ENCODE measurements around the gene KDM4C. TPM values are rescaled to one million over a fixed set of nuclear protein-coding genes. Genes with fewer than 3 reads are reported as not detected.

The KDM4C gene
- total RNA-seq, 1 donor from 2014 or later: 12.7 TPM

DNA sequence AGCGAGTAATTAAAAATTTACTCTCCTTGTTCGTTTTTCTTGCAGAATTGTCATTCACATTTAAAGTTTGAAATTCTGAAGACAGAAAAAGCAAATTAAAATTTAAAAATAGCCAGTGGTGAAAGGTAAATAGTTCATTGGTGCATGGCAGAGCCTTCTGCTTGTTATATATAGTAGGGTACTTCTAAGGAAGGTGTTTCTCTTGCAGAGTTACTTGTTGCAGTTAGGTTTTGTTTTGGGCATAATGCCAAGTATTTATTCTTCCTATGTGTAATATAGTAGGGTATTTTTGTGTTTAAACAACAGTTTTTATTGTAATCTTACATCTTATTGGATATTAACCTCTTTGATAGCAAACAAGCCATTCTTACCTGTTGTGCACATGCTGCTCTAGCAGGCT lies 179.4 kb downstream of the KDM4C start:
- intact Hi-C loops (cut with DNase I): no loop called here
- H3K36me3 ChIP-seq: no peaks in the 10 kb centered on the region
- H3K27me3 ChIP-seq: no peaks in the 10 kb centered on the region
- no peaks in the 10 kb centered on the region for H3K9me3 ChIP-seq
- no peak for DNase-seq (ENCODE audit: low spot score in 2 of 2)
- peaks cover 0 to 9% of the 10 kb centered on the region in 2 donors for H3K4me1 ChIP-seq
- no peak overlapping the region for H3K27ac ChIP-seq
- no peak overlapping the region for H3K4me3 ChIP-seq
- TF ChIP-seq, protein P1, sequence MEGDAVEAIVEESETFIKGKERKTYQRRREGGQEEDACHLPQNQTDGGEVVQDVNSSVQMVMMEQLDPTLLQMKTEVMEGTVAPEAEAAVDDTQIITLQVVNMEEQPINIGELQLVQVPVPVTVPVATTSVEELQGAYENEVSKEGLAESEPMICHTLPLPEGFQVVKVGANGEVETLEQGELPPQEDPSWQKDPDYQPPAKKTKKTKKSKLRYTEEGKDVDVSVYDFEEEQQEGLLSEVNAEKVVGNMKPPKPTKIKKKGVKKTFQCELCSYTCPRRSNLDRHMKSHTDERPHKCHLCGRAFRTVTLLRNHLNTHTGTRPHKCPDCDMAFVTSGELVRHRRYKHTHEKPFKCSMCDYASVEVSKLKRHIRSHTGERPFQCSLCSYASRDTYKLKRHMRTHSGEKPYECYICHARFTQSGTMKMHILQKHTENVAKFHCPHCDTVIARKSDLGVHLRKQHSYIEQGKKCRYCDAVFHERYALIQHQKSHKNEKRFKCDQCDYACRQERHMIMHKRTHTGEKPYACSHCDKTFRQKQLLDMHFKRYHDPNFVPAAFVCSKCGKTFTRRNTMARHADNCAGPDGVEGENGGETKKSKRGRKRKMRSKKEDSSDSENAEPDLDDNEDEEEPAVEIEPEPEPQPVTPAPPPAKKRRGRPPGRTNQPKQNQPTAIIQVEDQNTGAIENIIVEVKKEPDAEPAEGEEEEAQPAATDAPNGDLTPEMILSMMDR (IDR thresholded peaks at IDR 0.05): no peak

DNA sequence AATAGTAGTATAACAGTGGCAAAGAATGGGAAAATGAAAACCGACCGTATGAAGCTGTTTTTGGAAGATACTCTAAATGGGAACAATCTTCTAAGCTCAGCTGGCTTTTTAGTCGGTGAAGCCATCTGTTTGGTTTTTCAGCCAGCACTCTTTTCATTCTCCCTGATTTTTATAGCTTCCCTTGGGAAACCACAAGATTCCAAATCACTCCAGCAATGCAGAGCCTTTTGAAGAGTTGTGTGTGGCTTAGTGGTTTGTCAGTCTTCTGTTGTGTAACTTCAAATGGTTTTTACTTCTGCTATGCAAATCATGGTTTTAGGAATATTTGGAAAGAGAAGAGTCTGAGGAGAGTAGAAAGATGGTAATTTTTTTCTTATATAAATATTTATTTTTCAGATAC lies 180.7 kb downstream of the KDM4C start:
- Histone ChIP-seq H3K36me3 (no peaks in the 10 kb centered on the region), H3K4me3 (no peak overlapping the region), H3K27ac (peak overlapping the region in 1 of 2 donors; percentile 59), H3K27me3 (no peaks in the 10 kb centered on the region), H3K9me3 (no peaks in the 10 kb centered on the region), H3K4me1 (peaks cover 0 to 10% of the 10 kb centered on the region in 2 donors)
- TF ChIP-seq, protein P1 (IDR thresholded peaks at IDR 0.05): no peak
- no peak for DNase-seq (ENCODE audit: low spot score in 2 of 2)
- intact Hi-C loops (cut with DNase I): no loop called here

DNA sequence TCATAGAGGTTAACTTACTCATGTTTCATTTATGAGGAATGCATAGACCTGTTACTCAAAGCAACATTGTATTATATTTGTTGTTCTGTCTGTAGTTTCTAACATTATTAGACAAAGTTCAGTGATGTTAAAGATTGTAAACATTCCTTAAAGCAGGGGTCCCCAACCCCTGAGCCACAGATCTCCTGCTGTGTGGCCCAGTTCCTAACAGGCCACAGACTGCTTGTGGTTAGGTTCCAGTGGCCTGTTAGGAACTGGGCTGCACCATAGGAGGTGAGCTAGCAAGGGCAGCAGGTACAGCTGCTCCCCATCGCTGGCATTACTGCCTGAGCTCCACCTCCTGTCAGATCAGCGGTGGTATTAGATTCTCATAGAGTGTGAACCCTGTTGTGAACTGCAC lies 181.1 kb downstream of the KDM4C start:
- peak overlapping the region in 1 of 2 donors; percentile 59 for H3K27ac ChIP-seq
- intact Hi-C loops (cut with DNase I): no loop called here

DNA sequence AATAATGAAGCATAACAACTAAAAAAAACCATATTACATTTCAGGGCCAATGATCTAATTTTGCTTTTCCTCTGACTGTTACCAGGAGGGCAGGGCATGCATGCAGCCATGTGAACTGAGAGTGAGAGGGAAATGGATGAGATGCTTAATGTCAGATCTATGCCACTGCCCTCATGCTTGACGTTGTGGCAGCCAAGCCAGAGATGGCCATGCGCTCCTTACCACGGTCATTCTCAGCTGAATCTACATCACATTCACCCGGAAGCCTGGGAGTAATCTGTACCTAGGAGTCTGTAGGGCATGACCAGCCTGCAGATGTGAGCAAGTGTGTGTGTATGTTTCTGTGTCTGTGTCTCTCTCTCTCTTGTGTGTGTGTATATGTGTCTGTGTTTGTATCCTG lies 183.7 kb downstream of the KDM4C start:
- intact Hi-C loops (cut with DNase I): no loop called here
- no peak for DNase-seq (ENCODE audit: low spot score in 2 of 2)
- no peak overlapping the region for H3K27ac ChIP-seq
- peaks cover 0 to 20% of the 10 kb centered on the region in 2 donors for H3K4me1 ChIP-seq
- no peaks in the 10 kb centered on the region for H3K9me3 ChIP-seq
- TF ChIP-seq, protein P1 (IDR thresholded peaks at IDR 0.05): no peak
- no peak overlapping the region for H3K4me3 ChIP-seq
- H3K27me3 ChIP-seq: no peaks in the 10 kb centered on the region
- H3K36me3 ChIP-seq: no peaks in the 10 kb centered on the region

More for the DNA sequence above, 181.1 kb downstream of the KDM4C start:
- Histone ChIP-seq H3K4me3 (no peak overlapping the region), H3K27me3 (no peaks in the 10 kb centered on the region), H3K9me3 (no peaks in the 10 kb centered on the region), H3K36me3 (no peaks in the 10 kb centered on the region), H3K4me1 (peaks cover 0 to 14% of the 10 kb centered on the region in 2 donors)
- DNase-seq (ENCODE audit: low spot score in 2 of 2): no peak
- TF ChIP-seq, protein P1 (IDR thresholded peaks at IDR 0.05): no peak

DNA sequence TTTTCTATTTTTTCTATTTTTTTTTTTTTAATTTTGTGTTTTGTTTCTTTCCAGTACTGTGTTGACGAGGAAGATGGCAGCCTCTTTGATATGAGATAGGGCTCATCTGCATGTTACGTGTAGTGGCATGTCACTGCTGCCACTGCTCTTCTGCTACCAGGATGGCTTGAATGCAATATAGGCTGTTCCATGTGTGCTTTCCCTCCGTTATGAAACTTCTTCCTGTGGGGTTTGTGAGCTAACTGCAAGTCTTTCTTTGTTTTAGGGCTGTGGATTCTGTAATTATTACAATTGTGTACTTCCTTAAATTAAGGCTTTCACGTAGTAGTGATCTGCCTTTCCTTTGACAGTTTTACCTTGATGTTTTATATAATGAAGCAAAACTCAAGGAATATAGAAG lies 184.6 kb downstream of the KDM4C start:
- H3K27me3 ChIP-seq: no peaks in the 10 kb centered on the region
- intact Hi-C loops (cut with DNase I): no loop called here
- no peaks in the 10 kb centered on the region for H3K9me3 ChIP-seq
- TF ChIP-seq, protein P1 (IDR thresholded peaks at IDR 0.05): no peak
- no peaks in the 10 kb centered on the region for H3K36me3 ChIP-seq
- DNase-seq (ENCODE audit: low spot score in 2 of 2): no peak
- H3K27ac ChIP-seq: no peak overlapping the region
- H3K4me1 ChIP-seq: peaks cover 0 to 20% of the 10 kb centered on the region in 2 donors
- no peak overlapping the region for H3K4me3 ChIP-seq

DNA sequence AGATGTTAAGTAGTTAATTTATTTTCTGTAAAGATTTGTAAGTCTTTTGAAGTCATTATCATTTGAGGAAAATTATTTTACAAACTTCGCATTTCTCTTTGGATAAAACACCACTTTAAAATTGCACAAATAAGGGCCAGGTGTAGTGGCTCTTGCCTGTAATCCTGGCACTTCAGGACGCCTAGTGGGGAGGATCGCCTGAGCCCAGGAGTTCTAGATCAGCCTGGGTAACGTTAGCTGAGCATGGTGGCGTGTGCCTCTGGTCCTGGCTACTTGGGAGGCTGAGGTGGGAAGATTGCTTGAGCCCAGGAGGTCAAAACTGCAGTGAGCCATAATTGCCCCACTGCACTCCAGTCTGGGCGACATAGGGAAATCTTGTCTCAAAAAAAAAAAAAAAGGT lies 185.5 kb downstream of the KDM4C start:
- H3K36me3 ChIP-seq: no peaks in the 10 kb centered on the region
- peaks cover 0 to 18% of the 10 kb centered on the region in 2 donors for H3K4me1 ChIP-seq
- H3K9me3 ChIP-seq: no peaks in the 10 kb centered on the region
- intact Hi-C loops (cut with DNase I): no loop called here
- TF ChIP-seq, protein P1 (IDR thresholded peaks at IDR 0.05): no peak
- no peak overlapping the region for H3K27ac ChIP-seq
- no peaks in the 10 kb centered on the region for H3K27me3 ChIP-seq
- no peak overlapping the region for H3K4me3 ChIP-seq
- DNase-seq (ENCODE audit: low spot score in 2 of 2): no peak
